HG02759 (cell line): ENCODE results near the gene SPATA6.
"Not testable (repeated sequence)": the region's sequence is repeated elsewhere in the genome, so short reads cannot be mapped to it uniquely, and the experiment has no call there.

Source experiments
- ATAC-seq: cut with Tn5 transposase; IDR thresholded peaks from one replicate; pipeline ENCODE4 v1.9.1; 2021; ENCODE audit warnings: mild to moderate bottlenecking, moderate library complexity; ENCODE audit not compliant: unreplicated experiment

The SPATA6 gene

DNA sequence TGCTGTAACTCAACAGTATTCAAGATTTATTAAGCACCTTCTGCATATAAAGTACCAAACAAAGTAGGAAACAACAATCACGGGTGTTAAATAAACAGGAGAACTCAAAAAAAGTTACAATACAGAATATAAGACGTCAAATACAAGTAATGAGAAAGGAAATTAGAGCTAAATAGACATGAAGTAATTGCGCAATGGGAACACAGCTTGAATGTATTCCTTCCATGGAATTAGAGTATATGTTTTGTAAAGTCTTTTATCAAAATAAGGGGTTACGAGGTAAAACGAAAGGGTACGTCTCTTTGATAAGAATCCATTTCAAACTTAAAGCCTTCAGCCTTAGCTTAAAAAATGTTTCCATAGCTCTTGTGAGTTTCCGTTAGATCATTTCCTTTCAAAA, 109.1 kb downstream of the SPATA6 start:
- ATAC-seq = no peak

DNA sequence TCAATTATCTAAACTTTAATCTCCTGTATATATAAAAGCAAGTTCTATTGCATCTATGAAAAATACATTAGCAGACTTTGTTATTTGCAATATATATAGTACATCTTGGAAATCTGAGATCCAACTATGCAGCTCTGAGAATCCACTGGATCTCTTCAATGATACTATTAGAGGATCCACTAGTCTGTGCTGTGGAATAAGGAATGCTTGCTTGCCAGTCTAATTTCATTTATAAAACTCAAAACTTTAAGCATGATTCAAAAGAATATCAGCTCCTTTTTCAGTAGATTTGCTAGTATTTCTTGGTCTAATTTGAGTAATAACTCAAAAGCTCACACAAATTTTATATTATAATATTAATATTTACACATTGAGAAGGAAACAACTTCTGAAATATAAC, 115.1 kb downstream of the SPATA6 start:
- ATAC-seq = no peak

DNA sequence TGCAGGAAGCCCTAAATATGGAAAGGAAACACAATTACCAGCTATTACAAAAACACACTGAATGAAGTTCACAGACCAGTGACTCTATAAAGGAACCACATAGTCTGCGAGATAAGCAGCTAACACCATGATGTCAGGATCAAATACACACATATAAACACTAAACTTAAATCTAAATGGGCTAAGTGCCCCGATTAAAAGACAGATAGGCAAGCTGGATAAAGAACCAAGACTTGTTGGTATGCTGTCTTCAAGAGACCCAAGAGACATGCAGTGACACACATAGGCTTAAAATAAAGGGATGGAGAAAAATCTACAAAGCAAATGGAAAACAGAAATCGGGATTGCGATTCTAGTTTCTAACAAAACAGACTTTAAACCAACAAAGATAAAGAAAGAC, 127.6 kb downstream of the SPATA6 start:
- ATAC-seq = no peak

DNA sequence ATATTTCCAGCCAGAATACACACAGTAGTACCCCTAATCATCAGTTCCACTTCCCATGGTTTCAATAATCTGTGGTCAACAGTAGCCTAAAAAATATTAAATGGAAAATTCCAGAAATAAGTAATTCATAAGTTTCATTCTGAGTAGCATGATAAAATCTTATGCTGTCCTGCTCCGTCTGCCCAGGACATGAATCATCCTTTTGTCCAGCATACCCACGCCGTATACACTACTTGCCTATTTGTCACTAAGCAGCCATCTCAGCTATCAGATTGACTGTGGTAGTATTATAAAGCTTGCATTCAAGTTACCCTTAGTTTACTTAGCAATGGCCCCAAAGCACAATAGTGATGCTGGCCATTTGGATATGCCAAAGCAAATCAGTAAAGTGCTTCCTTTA, 130.8 kb downstream of the SPATA6 start:
- no peak for ATAC-seq

DNA sequence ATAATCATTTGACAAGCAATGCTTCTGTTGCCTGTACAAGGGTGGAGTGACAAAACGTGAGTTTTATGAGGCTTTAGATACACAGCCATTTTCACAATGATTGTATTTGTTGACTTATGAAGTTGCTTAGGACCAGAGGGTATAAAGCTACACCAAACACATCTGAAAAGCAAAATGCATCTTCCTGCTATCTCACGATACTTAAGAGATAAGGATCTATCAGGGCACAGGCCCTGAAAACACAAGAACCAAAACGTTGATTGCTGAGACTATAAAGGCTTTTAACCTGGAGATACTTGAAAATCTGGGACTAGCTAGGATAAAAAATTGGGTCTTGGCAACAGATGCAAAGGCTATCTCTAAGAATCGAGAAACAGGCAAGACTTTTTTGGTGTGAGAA, 133.7 kb downstream of the SPATA6 start:
- no peak for ATAC-seq

DNA sequence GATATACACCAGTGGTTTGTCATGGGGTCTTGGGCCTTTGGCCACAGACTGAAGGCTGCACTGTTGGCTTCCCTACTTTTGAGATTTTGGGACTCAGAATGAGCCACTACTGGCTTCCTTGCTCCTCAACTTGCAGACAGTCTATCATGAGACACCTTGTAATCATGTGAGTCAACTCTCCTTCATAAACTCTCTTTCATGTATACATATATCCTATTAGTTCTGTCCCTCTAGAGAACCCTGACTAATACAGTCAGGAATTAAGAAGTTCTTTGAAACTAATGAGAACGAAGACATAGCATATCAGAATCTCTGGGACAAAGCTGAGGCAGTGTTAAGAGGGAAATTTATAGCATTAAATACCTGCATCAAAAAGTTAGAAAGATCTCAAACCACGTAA, 138.7 kb downstream of the SPATA6 start:
- no peak for ATAC-seq

DNA sequence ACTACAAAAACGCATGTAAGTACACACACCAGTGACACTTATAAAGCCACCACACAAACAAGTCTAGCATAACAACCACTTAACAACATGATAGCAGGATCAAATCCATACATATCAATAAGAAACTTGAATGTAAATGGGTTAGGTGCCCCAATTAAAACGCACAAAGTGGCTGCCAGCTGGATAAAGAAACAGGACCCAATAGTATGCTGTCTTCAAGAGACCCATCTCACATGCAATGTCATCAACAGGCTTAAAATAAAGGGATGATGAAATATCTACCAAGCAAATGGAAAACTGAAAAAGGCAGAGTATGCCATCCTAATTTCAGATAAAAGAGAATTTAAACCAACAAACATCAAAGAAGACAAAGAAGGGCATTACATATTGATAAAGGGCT, 139.9 kb downstream of the SPATA6 start:
- no peak for ATAC-seq

DNA sequence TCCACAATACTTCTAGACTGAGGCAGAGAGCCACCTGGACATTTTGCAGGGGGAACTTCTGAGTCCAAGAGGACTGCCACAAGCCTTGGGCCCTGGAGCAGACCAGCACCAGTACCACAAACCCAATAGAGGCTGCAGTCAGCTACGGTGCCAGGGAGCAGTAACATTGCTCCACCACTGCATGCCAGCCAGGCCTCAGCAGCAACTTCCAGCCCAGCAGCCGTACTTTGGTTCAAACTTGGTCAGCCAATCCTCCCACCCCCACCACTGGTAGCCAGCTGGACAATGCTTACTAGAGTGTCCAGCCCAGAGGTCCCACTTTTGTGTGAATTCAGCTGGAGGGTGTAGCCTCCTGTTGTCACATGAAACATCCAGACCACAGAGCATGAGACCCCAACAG, 142.1 kb downstream of the SPATA6 start:
- ATAC-seq = no peak

DNA sequence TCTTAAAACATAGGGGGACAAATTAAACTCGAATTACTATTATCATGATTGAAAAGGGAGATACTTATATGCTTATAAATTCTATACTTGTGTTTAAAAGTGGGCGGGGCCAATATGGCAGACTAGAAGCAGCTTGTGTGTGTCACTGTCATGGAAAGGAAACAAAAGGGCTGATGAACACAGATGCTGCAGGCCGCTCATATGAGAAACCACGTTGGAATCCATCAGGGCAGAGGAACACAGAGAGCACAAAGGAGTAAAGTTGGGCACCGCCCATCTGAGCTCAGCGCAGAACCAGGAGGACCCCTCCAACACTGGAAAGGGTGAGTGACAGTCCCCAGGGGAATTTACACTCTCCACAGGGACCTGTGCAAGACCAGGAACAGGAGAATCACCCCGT, 142.5 kb downstream of the SPATA6 start:
- no peak for ATAC-seq

DNA sequence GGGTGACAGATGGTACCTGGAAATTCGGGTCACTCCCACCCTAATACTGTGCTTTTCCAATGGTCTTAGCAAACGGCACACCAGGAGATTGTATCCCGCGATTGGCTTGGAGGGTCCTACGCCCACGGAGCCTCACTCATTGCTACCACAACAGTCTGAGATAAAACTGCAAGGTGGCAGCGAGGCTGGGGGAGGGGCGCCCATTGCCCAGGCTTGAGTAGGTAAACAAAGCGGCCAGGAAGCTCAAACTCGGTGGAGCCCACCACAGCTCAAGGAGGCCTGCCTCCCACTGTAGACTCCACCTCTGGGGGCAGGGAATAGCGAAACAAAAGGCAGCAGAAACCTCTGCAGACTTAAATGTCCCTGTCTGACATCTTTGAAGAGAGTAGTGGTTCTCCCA, 160.2 kb downstream of the SPATA6 start:
- ATAC-seq = not testable (repeated sequence)

DNA sequence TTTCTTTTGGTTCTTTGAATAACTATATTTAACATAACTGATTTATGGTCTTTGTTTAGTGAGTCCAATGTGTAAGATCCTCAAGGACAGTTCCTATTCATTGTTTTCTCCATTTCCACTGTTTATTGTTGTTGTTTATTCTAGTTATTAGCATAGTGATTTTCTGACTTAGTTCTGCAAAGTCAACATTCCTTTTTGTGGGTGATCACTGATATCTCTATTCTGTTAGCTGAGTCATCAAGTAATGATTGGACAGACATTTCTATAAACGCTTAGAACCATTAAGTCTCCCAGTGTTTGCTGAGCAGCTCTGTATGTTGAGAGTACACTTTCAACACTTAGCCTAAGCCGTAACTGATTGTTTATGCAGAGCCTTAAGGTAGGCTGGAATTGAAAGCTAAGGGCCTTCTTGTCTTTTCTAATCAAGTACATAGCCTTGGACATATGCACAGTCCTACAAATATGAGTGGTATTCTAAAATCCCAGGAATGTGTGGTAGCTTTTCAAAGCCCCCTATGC, 162.4 kb downstream of the SPATA6 start:
- no peak for ATAC-seq

DNA sequence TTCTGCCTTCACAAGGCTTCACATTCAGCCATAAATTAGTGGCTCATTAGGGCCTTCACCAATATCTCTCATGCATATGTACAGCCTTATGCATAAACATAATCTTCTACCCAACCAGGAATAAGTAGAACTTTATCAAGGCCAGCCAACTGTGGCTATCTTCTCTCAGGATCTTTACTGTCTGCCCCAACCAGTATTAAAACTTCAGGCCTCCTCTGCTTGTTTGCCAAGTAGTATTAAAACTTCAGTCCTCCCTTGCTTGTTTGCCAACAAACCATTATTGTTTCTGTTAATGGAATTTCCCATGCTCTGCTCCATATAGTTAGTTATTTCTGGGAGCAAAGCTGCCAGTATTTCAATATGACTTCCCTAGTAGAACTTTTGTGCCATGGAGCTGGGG, 169.4 kb downstream of the SPATA6 start:
- no peak for ATAC-seq

DNA sequence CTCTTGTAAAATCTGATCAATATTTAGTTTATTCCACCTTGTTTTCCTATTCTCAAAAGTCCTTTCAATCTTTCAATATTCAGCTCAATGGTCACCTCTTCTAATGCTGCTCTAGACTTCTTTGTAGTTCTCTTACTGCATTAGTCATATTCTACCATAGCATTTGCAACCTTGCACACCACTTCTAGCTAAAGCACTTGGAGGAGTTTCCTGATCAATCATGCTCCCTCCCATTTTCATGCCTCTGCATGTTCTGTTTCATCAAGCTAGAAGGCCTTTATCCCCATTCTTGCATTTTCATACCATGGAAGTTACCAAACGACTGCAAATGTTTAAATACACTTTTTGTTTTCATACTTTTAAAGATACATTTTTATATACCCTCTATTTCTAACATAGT, 177.3 kb downstream of the SPATA6 start:
- ATAC-seq = no peak

DNA sequence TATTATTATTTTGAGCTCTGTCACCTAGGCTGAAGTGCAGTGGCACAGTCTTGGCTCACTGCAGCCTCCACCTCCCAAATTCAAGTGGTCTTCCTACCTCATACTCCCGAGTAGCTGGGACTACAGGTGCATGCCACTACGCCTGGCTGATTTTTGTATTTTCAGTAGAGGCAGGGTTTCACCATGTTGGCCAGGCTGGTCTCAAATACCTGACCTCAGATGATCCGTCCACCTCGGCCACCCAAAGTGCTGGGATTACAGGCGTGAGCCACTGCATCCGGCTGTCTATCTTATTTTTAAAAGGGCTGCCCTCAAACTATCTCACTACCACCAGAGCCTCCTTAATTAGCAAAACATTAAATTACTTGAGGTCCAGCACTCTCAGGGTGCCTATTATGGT, 177.9 kb downstream of the SPATA6 start:
- not testable (repeated sequence) for ATAC-seq

DNA sequence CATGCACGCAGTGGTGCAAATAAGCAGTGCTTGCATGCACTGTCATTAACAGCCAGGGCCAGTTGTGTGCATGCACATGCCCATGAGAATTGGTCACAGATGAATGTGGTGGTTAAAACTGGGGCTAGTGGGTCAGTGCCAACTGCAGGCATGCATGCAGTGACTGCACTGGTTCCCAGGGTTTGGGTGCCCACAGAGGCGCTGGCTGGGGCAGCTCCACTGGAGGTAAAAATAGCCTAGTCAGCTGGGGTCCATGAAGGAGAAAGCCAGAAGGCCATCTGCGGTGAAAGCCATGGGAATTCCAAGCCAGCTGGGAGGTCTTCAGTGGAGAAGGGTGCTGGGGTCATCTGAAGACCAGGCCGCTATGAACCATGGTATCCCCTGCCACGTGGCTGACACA, 179.3 kb downstream of the SPATA6 start:
- ATAC-seq = no peak

DNA sequence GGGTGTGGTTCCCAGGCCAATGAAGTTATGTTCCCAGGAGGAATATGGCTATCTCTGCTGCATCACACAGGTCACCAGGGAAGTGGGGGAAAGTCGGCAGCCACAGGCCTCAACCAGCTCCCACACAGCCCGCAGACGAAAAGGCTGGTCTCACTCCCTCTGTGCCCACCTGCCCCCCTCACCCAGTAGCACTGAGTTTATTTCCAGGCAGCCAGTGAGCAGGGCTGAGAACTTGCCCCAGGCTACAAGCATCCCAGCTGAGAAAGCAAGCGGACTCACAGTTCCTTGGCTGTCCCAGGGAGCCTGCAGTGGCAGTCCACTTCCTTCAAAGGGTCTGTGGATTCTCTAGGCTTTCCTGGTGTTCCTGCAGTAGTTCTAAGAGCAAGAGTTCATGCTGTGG, 180.6 kb downstream of the SPATA6 start:
- no peak for ATAC-seq

DNA sequence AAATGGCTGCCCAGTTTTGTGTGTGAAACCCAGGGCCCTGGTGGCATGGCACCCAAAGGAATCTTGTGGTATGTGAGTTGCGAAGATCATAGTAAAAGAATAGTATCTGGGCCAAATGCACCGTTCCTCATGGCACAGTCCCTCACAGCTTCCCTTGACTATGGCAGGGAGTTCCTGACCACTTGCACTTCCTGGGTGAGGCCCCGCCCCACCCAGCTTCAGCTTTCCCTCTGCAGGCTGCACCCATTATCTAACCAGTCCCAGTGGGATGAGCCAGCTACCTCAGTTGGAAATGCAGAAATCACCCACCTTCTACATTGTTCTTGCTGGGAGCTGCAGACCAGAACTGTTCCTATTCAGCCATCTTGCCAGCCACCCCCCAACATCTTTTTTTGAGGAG, 186.5 kb downstream of the SPATA6 start:
- ATAC-seq = no peak

DNA sequence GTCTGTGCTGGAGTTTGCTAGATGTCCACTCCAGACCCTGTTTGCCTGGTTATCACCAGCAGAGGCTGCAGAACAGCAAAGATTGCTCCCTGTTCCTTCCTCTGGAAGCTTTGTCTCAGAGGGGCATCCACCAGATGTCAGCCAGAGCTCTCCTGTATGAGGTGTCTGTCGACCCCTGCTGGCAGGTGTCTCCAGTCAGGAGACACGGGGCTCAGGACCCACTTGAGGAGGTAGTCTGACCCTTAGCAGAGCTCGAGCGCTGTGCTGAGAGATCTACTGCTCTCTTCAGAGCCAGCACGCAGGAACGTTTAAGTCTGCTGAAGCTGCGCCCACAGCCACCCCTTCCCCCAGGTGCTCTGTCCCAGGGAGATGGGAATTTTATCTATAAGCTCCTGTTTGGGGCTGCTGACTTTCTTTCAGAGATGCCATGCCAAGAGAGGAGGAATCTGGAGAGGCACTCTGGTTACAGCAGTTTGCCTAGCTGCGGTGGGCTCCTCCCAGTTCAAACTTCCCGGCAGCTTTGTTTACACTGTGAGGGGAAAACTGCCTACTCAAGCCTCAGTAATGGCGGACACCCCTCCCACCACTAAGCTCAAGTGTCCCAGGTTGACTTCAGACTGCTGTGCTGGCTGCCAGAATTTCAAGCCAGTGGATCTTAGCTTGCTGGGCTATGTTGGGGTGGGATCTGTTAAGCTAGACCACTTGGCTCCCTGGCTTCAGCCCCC, 187.1 kb downstream of the SPATA6 start:
- ATAC-seq = not testable (repeated sequence)

DNA sequence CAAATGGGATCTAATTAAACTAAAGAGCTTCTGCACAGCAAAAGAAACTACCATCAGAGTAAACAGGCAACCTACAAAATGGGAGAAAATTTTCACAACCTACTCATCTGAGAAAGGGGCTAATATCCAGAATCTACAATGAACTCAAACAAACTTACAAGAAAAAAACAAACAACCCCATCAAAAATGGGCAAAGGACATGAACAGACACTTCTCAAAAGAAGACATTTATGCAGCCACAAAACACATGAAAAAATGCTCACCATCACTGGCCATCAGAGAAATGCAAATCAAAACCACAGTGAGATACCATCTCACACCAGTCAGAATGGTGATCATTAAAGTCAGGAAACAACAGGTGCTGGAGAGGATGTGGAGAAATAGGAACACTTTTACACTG, 189.7 kb downstream of the SPATA6 start:
- ATAC-seq = not testable (repeated sequence)

DNA sequence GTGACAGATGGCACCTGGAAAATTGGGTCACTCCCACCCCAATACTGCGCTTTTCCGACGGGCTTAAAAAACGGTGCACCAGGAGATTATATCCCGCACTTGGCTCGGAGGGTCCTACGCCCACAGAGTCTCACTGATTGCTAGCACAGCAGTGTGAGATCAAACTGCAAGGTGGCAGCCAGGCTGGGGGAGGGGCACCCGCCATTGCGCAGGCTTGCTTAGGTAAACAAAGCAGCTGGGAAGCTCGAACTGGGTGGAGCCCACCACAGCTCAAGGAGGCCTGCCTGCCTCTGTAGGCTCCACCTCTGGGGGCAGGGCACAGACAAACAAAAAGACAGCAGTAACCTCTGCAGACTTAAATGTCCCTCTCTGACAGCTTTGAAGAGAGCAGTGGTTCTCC, 194.6 kb downstream of the SPATA6 start:
- not testable (repeated sequence) for ATAC-seq

DNA sequence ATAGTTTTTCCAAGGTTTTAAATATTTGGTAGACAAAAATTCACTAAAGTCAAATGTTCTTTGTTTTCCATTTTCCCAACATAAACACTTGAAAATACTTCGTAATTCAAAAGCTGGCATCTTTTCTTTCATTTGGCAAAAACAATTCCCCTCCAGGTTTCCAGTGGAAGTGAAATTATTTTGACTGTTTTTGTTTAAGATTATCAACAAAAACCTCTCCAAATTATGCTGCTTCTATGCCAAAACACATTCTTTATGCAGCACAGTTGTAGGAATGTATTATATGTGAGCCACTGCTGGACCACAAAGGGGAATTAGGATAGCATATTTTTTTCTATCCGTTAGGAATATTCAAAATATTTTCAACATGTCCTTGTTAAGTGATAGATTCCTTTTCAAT, 205.4 kb downstream of the SPATA6 start:
- ATAC-seq = no peak

DNA sequence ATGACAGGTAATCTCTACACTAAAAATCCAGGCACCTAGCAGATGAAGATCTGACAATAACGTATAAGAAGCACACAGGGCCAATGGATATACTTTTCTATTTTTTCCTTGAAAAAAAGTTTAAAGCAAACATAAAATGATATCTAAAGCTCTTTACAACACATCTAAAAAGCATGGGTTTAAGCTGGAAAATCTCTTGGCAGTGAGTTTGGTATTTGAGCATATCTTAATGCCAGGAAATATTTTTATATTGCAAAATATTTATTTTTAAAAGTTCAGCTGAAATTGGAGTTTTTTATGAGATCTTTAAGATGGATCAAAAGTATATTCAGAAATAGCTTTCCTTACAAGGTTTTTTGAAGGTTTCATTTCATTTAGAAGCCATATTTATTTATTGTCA, 209.0 kb downstream of the SPATA6 start:
- no peak for ATAC-seq

DNA sequence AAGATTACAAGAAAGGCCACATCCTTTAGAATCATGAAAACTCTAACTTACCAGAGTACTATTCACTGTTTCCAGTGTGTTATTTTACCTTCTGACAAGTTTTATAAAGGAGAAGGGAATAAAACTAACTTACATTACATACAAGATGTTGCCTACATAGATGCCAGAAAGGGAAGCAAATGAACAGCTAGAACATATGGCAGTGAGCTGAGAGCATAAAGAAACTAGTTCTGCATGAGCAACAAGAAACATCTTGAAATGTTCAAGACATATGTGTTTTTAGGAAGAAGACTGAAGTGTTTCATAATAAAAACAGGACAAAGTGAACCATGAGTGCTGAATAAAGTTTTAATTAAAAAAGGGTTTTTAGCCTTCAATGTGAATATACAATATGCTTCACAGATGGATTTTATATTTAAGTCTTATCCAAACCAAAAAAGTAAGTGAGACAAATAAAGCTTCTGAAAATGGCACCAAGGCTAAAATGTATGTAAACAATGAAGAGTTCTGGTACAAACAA, 210.1 kb downstream of the SPATA6 start:
- ATAC-seq = no peak
